ENCODE measurements around the gene SRPK2.

DNA sequence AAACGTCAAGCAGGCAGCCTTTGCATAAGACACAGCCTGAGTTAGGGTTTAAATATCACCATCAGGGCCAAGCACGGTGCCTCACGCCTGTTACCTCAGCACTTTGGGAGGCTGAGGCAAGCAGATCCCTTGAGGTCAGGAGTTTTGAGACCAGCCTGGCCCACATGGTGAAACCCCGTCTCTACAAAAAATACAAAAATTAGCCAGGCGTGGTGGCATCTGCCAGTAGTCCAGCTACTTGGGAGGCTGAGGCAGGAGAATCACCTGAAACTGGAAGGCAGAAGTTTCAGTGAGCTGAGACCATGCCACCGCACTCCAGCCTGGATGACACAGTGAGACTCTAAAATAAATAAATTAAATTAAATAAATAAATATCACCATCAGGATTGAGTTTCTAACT, 33.0 kb downstream of the SRPK2 start:
- TF ChIP-seq, protein P1, sequence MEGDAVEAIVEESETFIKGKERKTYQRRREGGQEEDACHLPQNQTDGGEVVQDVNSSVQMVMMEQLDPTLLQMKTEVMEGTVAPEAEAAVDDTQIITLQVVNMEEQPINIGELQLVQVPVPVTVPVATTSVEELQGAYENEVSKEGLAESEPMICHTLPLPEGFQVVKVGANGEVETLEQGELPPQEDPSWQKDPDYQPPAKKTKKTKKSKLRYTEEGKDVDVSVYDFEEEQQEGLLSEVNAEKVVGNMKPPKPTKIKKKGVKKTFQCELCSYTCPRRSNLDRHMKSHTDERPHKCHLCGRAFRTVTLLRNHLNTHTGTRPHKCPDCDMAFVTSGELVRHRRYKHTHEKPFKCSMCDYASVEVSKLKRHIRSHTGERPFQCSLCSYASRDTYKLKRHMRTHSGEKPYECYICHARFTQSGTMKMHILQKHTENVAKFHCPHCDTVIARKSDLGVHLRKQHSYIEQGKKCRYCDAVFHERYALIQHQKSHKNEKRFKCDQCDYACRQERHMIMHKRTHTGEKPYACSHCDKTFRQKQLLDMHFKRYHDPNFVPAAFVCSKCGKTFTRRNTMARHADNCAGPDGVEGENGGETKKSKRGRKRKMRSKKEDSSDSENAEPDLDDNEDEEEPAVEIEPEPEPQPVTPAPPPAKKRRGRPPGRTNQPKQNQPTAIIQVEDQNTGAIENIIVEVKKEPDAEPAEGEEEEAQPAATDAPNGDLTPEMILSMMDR (IDR thresholded peaks at IDR 0.05), result no peak
- TF ChIP-seq POLR2AphosphoS5 (IDR thresholded peaks at IDR 0.05) (no peak), EP300 (IDR thresholded peaks at IDR 0.05) (no peak), POLR2A (IDR thresholded peaks at IDR 0.05) (no peak)
